HG03432 (cell line): Measurements from ENCODE around the gene CFAP20DC.
"Not testable (repeated sequence)": the region's sequence is repeated elsewhere in the genome, so short reads cannot be mapped to it uniquely, and the experiment has no call there.

Experiments
- ATAC-seq: cut with Tn5 transposase; IDR thresholded peaks from one replicate; pipeline ENCODE4 v1.9.1; 2021; ENCODE audit warnings: mild to moderate bottlenecking, moderate library complexity; ENCODE audit not compliant: unreplicated experiment

CFAP20DC gene

DNA sequence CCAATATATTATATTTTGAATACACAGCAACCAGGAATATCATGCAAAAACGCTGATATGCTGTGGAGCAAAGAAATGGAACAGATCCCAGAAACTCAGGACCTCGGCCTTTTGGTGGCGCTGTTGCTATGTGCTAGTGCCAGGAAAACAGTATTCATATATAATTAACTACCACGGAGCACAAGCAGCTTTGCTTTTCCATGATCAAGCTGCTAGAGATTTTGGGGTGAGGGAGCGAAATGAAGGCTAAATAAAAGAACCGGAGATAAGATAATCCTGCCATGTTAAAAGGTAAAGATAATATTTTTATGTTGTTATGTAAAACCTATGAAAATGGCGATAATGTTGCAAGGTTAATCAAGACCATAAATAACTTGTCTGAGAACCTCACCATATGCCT lies 225.5 kb downstream of the CFAP20DC start:
- ATAC-seq = no peak

GRCh38 chr3:58806551-58807244 lies 243.1 kb downstream of the CFAP20DC start:
- not testable (repeated sequence) for ATAC-seq

DNA sequence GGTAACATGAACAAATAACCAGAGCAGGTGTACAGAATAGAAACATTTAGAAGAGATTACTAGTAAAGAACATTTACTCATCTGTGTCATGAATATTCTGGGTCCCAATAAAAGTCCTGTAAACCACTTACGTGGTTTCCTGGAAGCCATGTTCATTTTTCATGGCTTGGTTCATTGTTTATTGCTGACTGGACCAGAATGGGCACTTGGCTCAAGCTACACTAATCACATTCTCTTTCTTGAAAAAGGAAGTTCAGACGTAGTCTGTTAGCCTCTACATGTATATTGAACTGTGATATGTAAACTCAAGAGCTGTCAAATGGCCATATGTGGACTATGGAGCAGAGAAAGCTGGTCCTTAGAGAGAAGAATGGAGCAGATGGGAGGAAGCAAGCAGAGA lies 244.9 kb downstream of the CFAP20DC start:
- no peak for ATAC-seq

DNA sequence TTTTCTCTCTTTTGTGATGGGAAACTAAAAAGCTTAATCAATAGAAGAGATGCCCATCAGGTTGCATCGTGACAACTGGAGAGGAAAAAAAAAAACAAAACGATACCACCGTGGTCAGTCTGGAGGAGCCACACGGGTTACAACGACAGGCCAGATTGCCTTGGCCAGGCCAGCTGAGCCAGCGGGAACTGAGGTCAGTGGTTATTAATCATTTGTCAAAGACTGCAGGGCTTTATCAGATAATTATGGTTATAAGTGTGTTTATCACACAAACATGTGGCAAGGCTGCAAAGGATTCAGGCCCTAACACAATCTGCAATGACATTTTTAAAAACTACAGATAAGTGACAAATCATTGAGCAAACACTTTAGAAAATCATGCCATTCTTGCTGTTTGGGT lies 248.3 kb downstream of the CFAP20DC start:
- ATAC-seq = no peak

DNA sequence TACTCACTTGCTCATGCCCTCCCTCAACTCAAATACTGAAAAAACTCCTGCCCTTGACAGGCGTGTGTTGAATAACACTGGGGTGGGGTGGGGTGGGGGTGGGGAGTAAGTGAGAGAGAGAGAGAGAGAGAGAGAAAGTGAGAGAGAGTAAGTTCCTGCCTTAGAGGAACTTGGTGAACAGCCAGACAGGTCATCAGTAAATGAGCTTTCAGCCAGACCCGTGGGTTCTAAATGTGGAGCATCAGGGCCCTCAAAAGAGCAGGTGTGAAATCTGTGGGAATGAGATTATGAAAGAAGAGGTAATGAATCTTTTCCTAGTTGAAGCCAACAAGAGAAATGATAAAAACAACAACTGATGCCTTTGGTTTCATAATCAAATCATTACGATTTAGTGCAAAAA lies 248.9 kb downstream of the CFAP20DC start:
- ATAC-seq = no peak

DNA sequence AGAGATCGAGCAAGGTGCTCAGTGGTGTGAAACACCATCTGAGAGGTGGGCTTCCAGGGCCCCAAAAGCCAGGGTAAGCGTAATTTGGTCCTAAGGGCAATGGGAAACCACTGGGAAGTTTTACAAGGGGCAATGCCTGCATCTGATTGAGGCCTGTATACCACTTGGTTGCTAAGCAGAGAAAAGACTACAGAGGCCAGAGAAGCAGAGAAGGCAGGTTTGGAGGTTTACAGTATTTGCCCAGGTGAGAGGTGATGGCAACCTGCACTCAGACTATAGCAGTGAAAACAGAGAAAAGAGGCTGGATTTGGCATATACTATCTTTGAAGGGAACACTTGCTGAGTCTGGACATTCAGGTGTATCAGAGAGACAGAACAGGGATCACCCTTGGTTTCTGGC lies 249.8 kb downstream of the CFAP20DC start:
- ATAC-seq = no peak

- ATAC-seq = no peak
Measured at GRCh38 chr3:58799271-58799670, 250.6 kb downstream of the CFAP20DC start.

GRCh38 chr3:58798312-58798711 lies 251.5 kb downstream of the CFAP20DC start:
- no peak for ATAC-seq

DNA sequence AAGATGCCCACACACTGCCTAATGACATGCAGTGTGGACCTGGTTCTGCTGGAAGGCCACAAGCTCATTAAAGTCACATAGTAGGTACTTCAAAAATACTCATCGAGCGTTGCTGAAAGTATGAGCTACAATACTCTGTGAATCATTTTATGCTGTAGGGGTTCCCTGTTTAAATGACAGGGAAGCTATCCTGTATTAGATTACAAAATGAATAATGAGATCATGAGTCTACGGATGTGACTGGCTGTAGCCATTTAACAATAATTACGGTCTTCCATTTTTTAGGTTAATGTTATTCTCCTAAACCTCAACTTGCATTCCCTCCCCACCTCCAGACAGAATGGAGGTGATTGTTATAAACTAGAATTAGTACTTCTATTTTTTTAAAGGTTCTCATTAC lies 255.1 kb downstream of the CFAP20DC start:
- ATAC-seq = no peak

DNA sequence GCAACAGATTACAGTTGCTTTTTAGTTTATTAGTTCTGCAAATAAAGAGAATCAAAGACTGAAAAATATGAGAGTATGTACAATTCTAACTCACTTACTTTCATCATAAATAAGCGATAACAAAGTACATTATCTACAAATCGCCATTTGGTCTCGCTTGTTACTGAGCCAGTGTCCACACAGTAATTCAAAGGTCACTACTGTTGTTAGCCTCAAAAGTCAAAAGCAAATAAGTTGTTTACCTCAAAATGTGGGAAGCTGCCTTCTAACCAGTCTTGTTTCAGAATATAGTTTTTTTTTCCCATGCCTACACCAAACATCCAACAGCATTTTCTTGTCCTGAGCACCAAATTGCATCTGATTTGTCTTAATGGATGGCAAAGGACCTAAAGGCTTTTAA lies 255.9 kb downstream of the CFAP20DC start:
- no peak for ATAC-seq

GRCh38 chr3:58792921-58793451 lies 256.8 kb downstream of the CFAP20DC start:
- no peak for ATAC-seq

DNA sequence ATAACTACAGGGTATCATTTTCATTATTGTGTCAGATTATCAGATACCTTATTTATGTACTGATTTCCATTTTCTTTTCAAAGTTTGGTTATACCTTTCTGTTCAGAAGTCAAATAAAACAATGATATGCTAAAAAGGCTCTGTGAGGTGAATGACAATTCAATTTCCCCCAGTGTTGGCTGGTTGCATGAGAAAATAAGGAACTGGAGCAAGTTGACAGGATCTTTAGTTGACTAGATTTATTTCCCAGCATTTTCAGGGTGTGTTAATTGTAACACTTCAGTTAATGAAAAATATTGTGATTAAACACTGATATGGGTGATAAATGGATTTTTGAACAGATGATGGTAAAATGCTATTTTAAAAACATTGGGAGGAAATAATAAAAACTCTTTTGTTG lies 260.4 kb downstream of the CFAP20DC start:
- no peak for ATAC-seq

DNA sequence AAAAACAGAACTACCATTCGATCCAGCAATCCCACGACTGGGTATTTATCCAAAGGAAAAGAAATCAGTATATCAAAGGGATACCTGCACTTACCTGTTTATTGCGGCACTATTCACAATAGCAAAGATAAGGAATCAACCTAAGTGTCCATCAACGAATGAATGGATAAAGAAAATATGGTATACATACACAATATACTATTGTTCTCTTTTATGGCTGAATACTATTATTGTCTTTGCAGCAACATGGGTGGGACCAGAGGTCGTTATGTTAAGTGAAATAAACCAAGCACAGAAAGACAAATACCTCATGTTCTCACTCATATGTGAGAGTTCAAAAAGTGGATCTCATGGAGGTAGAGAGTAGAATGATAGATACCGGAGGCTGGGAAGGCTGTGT lies 264.9 kb downstream of the CFAP20DC start:
- ATAC-seq = no peak

- no peak for ATAC-seq
Measured at GRCh38 chr3:58784425-58784824, 265.4 kb downstream of the CFAP20DC start.

DNA sequence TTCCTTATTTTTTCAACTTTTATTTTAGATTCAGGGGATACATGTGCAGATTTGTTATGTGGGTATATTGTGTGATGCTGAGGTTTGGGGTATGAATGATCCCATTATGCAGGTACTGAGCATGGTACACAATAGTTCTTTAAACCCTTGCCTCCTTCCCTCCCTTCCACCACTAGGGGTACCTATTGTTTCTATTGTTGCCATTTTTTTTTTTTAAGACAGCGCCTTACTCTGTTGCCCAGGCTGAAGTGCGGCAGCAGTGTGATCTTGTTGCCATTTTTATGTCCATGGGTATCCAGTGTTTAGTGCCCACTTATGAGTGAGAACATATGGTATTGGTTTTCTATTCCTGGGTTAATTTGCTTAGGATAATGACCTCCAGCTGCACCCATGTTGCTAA lies 266.0 kb downstream of the CFAP20DC start:
- no peak for ATAC-seq

DNA sequence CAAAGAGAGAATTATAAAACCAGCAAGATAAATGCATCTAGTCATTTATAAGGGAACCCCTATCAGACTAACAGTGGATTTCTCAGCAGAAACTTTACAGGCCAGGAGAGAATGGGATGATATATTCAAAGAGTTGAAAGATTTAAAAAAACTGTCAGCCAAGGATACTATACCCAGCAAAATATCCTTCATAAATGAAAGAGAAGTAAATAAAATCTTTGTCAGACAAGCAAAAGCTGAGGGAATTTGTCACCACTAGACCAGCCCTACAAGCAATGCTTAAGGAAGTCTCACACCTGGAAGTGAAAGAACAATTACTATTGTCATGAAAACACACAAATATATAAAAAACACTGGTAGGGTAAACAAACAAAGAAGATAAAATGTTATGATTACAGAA lies 269.9 kb downstream of the CFAP20DC start:
- ATAC-seq = no peak

DNA sequence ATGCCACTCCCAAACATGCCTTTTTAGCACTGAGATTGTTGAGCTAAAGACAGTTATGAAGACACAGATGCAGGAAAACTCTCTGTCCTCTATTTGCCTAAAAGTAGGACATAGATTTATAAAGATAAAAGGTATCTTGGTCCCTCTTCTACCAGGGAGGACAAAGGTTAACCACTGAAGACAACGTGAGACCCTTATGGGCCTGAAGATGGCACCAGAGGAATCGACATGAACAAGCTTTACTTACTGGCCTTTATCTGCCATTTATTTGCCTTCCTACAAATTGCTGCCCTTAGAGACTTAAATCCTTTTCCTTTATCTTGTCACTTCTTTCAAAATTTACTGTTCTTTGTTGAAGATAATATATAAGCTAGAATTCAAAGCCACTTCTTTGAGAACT lies 273.6 kb downstream of the CFAP20DC start:
- no peak for ATAC-seq

DNA sequence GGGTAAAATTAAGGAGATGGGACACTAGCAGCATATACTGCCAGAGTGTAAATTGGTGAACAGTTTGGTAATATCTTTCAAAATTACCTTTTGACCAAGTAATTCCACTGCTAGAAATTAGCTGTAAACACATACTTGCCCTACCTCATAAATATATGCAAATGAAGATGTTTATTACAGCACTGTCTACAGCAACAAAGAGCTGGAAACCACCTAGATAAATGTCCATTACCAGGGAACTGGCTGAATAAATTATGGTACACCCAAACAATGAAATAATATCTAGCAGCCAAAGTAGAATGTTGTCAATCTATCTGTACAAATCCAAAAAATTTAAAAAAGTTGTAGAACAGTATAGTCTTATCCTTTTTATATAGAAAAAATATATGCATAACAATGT lies 277.4 kb downstream of the CFAP20DC start:
- no peak for ATAC-seq

GRCh38 chr3:58769065-58769464 lies 280.8 kb downstream of the CFAP20DC start:
- ATAC-seq = no peak

GRCh38 chr3:58766587-58767282 lies 283.1 kb downstream of the CFAP20DC start:
- no peak for ATAC-seq

DNA sequence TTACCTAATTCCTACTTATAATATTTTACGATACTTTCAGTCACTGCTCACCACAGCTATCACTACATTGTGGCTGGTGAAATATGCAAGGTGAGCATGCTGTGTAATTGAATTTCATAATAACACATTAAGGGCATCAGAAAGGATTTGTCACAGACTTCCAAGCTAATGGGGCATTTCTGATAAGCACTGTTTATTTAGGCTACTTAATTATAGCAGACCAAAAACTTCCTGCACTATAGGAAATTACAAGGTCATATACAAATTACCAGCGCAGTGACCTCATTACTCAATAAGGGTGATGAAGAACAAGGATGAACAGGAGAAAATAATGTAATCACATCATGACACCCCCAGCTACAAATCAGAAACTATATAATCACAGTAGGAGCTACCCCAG lies 294.7 kb downstream of the CFAP20DC start:
- no peak for ATAC-seq

- peak; percentile 72 for ATAC-seq
Measured at GRCh38 chr3:58754074-58754473, 295.8 kb downstream of the CFAP20DC start.
